HepG2 (cell line): ENCODE measurements around the gene NRL. TPM values are rescaled to one million over a fixed set of nuclear protein-coding genes. Genes with fewer than 3 reads are reported as not detected.

ENCODE experiments used
- ARNT ChIP-seq: fragments of 450-650 bp; IDR thresholded peaks from 2 replicates; pipeline ENCODE4 v1.6.1; 2017
- DMAP1 ChIP-seq: IDR thresholded peaks from 2 replicates; pipeline ENCODE4 v1.6.1; 2016
- FOXJ3 ChIP-seq: sonication (generic); formaldehyde crosslinking; IDR thresholded peaks from 2 replicates; pipeline ENCODE4 v1.4.0; 2020; ENCODE audit warnings: missing genetic modification reagents, mild to moderate bottlenecking, borderline replicate concordance
- HNF4A ChIP-seq: sonication (generic); formaldehyde crosslinking; IDR thresholded peaks from 2 replicates; pipeline ENCODE4 v1.4.0; 2020; ENCODE audit warnings: missing genetic modification reagents
- MAFK ChIP-seq, 2 experiments: IDR thresholded peaks in 1 of 2; conservative IDR thresholded peaks in 1 of 2; 2 replicates each; pipeline ENCODE4 v1.6.1; 2011; ENCODE audit warnings: improper control_type of control experiment in 2 of 2, low read length in 2 of 2
- MIER2 ChIP-seq: IDR thresholded peaks from 2 replicates; pipeline ENCODE4 v1.6.1; 2016; ENCODE audit warnings: missing biosample characterization, missing genetic modification reagents
- NR2F2 ChIP-seq: IDR thresholded peaks from 2 replicates; pipeline ENCODE4 v1.6.1; 2012; ENCODE audit warnings: low read depth, inconsistent platforms, borderline replicate concordance
- SMYD3 ChIP-seq: sonication (generic); formaldehyde crosslinking; IDR thresholded peaks from 2 replicates; pipeline ENCODE4 v1.8.1; 2023; ENCODE audit warnings: mild to moderate bottlenecking, missing genetic modification reagents
- SRY ChIP-seq: sonication (generic); formaldehyde crosslinking; IDR thresholded peaks from 2 replicates; pipeline ENCODE4 v1.8.0; 2022; ENCODE audit warnings: mild to moderate bottlenecking, missing genetic modification reagents
- UBTF ChIP-seq: sonication (generic); formaldehyde crosslinking; IDR thresholded peaks from 2 replicates; pipeline ENCODE4 v1.4.0; 2020; ENCODE audit warnings: mild to moderate bottlenecking, missing genetic modification reagents
- XBP1 ChIP-seq: sonication (generic); formaldehyde crosslinking; IDR thresholded peaks from 2 replicates; pipeline ENCODE4 v1.5.0; 2020; ENCODE audit warnings: missing genetic modification reagents
- ZBTB10 ChIP-seq: sonication (generic); formaldehyde crosslinking; IDR thresholded peaks from 2 replicates; pipeline ENCODE4 v1.4.0; 2020; ENCODE audit warnings: missing genetic modification reagents, borderline replicate concordance
- ZBTB37 ChIP-seq: sonication (generic); formaldehyde crosslinking; IDR thresholded peaks from 2 replicates; pipeline ENCODE4 v1.4.0; 2020; ENCODE audit warnings: mild to moderate bottlenecking, missing genetic modification reagents
- ZFP36L1 ChIP-seq: sonication (generic); formaldehyde crosslinking; IDR thresholded peaks from 2 replicates; pipeline ENCODE4 v1.8.0; 2022; ENCODE audit warnings: mild to moderate bottlenecking, missing genetic modification reagents, moderate library complexity
- ZNF30 ChIP-seq: sonication (generic); formaldehyde crosslinking; IDR thresholded peaks from 2 replicates; pipeline ENCODE4 v1.5.0; 2020; ENCODE audit warnings: mild to moderate bottlenecking, missing genetic modification reagents
- ZNF337 ChIP-seq: sonication (generic); formaldehyde crosslinking; IDR thresholded peaks from 2 replicates; pipeline ENCODE4 v1.5.1; 2020; ENCODE audit warnings: missing genetic modification reagents, low read depth, mild to moderate bottlenecking, borderline replicate concordance
- ZNF367 ChIP-seq: sonication (generic); formaldehyde crosslinking; IDR thresholded peaks from 2 replicates; pipeline ENCODE4 v1.4.0; 2020; ENCODE audit warnings: missing genetic modification reagents, borderline replicate concordance
- ZNF572 ChIP-seq: sonication (generic); formaldehyde crosslinking; IDR thresholded peaks from 2 replicates; pipeline ENCODE4 v1.5.1; 2020; ENCODE audit warnings: mild to moderate bottlenecking, missing genetic modification reagents
- ZNF704 ChIP-seq: sonication (generic); formaldehyde crosslinking; IDR thresholded peaks from 2 replicates; pipeline ENCODE4 v1.8.1; 2023; ENCODE audit warnings: mild to moderate bottlenecking, inconsistent platforms, moderate library complexity, missing genetic modification reagents, borderline replicate concordance
- ZNF800 ChIP-seq: sonication (generic); formaldehyde crosslinking; IDR thresholded peaks from 2 replicates; pipeline ENCODE4 v1.4.0; 2020; ENCODE audit warnings: missing genetic modification reagents
- polyA plus RNA-seq, 8 experiments: library from polyadenylated mRNA; depleted of rRNA in 3 of 8; stranded (reverse) in 7 of 8; unstranded in 1 of 8; fragments of >200 nt; fragmentation: Illumina TruSeq in 4 of 8; extraction: Trizol in 4 of 8; gene quantifications; 2 replicates each; pipeline versions ENCODE4 v1.2.1 to v1.2.3, GENCODE V29; 2011 to 2016; ENCODE audit warnings: low read depth in 4 of 8, missing spikeins in 1 of 8, mixed read lengths in 1 of 8; ENCODE audit not compliant: insufficient read depth in 1 of 8
- total RNA-seq, 5 experiments: library from RNA; depleted of rRNA; stranded (reverse); fragments of >200 nt; fragmentation: Illumina TruSeq; extraction: Trizol; gene quantifications; 2 replicates each; pipeline ENCODE4 v1.2.3, GENCODE V29; 2016; ENCODE audit warnings: low read depth in 1 of 5

NRL gene
- total and polyA plus RNA-seq, 2 of the 13 experiments (the other 11 are each of a cell fraction or from before 2014, with no cell fraction given), result 2.5 to 4.7 TPM

- TF ChIP-seq ZBTB37 (CRISPR knock-in tag), result no peak
- TF ChIP-seq ZBTB10, result no peak; the same call in 1 of the 2 replicates
- TF ChIP-seq XBP1 (CRISPR knock-in tag), result no peak
- no peak for TF ChIP-seq ZNF800
- peak; percentile 50 for TF ChIP-seq SRY (CRISPR knock-in tag)
- 0 out of 2 replicates have a peak, but pooled peaks have one; percentile 19 for TF ChIP-seq HNF4A (CRISPR knock-in tag)
- no peak for TF ChIP-seq ZNF337 (CRISPR knock-in tag)
- TF ChIP-seq DMAP1 (CRISPR knock-in tag), result peak; percentile 45
- TF ChIP-seq SMYD3, result no peak
- no peak for TF ChIP-seq MAFK (conservative IDR thresholded peaks at IDR 0.05 in 1 of 2, IDR thresholded peaks at IDR 0.05 in 1 of 2; ENCODE audit: low read length in 2 of 2)
- peak; percentile 54; the same call in 1 of the 2 replicates for TF ChIP-seq ZFP36L1
- peak; percentile 96; the same call in 1 of the 2 replicates for TF ChIP-seq ZNF572 (CRISPR knock-in tag)
- no peak for TF ChIP-seq ARNT
- TF ChIP-seq ZNF704 (CRISPR knock-in tag), result peak; percentile 29; the same call in 1 of the 2 replicates
- TF ChIP-seq UBTF (CRISPR knock-in tag), result peak; percentile 76
- TF ChIP-seq NR2F2, result no peak
- TF ChIP-seq FOXJ3 (CRISPR knock-in tag), result no peak
- no peak; the same call in none of the 2 replicates for TF ChIP-seq ZNF30 (CRISPR knock-in tag)
- no peak; the same call in 1 of the 2 replicates for TF ChIP-seq ZNF367 (CRISPR knock-in tag)
- TF ChIP-seq MIER2 (CRISPR knock-in tag), result peak; percentile 98
Measured at GRCh38 chr14:24051789-24052655, 62.7 kb downstream of the NRL start, which contains the start of gene CARMIL3 (continued).
